NOMO-1 treated with dmso at 0.1 percent for 144 hours (cell line): ENCODE measurements around the gene NHSL2.

ENCODE experiments used
- DNase-seq: peaks from one replicate; lab custom pipeline; 2025; ENCODE audit not compliant: unreplicated experiment; lab: John Stamatoyannopoulos, UW

The NHSL2 gene

DNA sequence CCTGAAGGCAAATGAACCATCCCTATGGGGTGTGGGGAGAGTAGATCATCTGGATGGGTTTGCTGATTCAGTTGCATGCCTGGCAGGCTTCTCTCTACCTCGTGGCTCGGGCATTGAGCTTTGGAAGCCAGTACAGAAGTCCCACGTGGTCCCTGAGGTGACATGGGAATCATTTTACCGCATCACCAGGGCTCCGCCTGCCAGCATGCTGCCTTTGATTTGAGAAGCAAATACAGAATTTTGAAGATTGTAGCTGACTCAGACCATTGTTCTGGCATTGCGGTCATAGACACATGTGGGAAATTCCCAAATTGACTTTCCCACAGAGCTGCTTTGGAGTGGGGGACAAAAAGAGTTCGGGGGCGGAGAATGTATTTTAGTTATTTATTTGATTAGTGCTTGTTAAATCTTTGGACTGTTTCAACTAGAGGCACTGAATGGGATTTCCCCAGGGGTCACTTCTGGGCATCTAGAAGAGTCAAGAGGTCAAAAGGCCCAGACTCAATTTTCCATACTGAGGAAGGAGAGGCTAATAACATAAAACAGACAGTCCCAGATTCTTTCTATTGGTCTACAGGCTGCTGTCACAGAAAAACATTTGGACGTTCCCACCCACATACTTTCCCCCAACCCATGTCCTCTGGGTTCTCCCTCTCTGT is 79.3 kb downstream of the NHSL2 start:
- no peak for DNase-seq

DNA sequence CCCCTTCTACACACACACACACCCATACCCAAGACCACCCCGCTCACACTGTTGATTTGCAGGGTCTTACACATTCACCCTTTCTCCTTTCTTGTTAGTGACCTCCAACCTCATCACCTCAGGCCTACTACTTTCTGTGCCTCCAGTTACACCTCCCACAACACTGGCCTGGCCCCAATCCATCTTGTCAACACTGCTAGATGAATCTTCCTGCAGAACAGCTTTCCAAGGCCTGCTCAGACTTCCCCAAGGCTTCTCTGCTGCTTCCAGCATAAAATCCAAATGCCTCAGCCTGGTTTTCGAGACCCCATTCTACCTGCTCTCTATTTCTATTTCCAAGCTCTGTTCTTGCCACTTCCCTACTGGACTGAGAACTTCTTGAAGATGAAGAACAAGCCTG is 79.9 kb downstream of the NHSL2 start:
- no peak for DNase-seq

- no peak for DNase-seq
These were observed 80.5 kb downstream of the NHSL2 start for GRCh38 chrX:71991164-71991563.

GRCh38 chrX:71992711-71993110 is 82.1 kb downstream of the NHSL2 start:
- no peak for DNase-seq

DNA sequence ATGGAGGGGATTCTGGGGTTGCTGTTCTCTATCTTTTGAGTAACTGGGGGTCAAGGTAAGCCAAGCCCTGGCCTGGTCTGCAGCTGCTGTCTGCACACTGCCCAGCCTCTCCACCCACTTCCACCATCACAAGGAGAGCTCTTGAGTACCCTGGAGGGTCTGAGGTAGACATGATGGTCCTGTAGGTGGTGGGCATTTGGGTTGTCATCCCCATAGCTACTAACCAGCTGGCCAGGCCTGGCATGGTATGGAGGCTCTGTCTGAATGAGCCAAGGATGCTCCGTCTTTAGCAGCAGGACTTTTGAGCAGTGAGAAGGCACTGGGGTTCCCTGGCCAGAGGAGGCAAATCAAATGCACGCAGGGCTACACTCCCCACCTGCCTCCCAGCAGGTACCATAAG is 82.7 kb downstream of the NHSL2 start:
- no peak for DNase-seq

GRCh38 chrX:71994601-71995000 is 84.0 kb downstream of the NHSL2 start:
- no peak for DNase-seq

- DNase-seq = no peak
These were observed 84.5 kb downstream of the NHSL2 start for GRCh38 chrX:71995122-71995521.

- no peak for DNase-seq
These were observed 85.5 kb downstream of the NHSL2 start for GRCh38 chrX:71996136-71996535.

DNA sequence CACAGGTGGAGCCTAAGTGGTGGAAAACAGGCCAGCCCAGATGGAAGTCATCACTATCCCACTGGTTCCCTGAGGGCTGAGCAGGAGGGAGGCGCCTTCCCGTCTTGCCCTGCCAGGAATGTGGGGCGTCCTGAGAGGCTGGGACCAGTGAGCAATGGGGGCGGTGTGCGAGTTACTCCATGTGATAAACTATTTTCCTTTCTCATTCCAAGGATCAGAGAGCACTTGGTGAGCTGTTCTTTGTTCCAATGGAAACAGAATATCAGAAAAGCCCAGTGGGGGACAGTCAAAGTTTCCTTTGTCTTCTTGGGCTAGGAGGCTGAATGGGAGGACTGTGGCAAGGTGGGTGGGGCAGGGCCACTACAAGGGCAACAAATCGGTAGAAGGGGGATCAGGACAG is 86.2 kb downstream of the NHSL2 start:
- DNase-seq = no peak

DNA sequence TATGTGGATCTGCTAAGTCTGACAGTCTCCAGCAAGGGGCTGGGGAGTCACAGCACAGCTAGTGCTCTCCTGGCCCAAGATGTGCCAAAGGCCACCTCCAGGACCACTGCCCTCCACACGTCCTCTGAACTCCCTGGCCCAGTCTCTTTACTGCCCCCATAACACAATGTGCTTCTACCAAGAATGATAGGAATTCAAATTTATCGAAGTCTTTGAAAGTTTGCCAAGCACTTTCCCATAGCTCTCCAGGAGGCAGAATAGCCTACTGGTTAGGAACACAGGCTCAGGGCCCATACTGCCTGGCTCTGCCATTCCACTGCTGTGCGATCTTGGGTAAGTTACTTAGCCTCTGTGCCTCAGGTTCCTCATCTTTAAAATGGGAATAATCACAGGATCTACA is 86.7 kb downstream of the NHSL2 start:
- DNase-seq = no peak

GRCh38 chrX:71998836-71999509 is 88.3 kb downstream of the NHSL2 start:
- peak; percentile 18 for DNase-seq

- no peak for DNase-seq
These were observed 88.9 kb downstream of the NHSL2 start for GRCh38 chrX:71999535-71999934.

- no peak for DNase-seq
These were observed 90.8 kb downstream of the NHSL2 start for GRCh38 chrX:72001471-72001870.

DNA sequence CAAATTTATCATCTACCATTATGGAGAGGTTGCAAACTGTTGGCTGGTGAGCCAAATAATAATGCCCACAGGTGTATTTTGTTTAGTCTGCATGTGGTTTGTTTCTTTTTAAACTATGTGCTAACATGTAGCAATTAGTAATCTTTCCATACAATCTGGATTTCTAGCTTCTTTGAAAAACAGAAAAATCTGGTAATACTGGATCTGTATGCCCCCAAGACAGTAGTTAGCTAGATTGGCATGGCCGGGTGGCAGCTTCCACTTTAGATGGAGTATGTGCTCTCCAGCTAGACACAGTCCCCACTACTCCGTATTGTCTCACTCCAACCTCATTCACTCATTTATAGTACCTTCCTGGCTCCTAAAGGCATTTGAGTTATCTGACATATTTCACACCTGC is 91.3 kb downstream of the NHSL2 start:
- no peak for DNase-seq

- no peak for DNase-seq
These were observed 92.2 kb downstream of the NHSL2 start for GRCh38 chrX:72002875-72003274.

GRCh38 chrX:72003811-72004750 is 93.4 kb downstream of the NHSL2 start:
- no peak for DNase-seq

GRCh38 chrX:72005046-72005445 is 94.4 kb downstream of the NHSL2 start:
- DNase-seq = no peak

DNA sequence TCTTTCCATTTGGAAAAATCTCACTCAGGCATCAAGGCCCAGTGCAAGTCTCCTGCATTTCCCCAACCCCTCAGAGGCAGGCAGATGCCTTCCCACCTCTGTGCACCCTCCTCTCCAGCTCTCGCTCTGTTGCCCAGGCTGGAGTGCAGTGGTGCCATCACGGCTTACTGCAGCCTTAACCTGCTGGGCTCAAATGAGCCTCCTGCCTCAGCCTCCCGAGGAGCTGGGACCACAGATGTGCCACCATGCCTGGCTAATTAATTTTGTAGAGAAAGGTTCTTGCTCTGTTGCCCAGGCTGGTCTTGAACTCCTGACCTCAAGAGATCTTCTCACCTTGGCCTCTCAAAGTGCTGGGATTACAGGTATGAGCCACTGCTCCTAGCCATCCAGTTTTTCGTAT is 95.8 kb downstream of the NHSL2 start:
- DNase-seq = no peak

GRCh38 chrX:72009731-72010130 is 99.1 kb downstream of the NHSL2 start:
- DNase-seq = no peak

- no peak for DNase-seq
These were observed 101.1 kb downstream of the NHSL2 start for GRCh38 chrX:72011734-72012133.

DNA sequence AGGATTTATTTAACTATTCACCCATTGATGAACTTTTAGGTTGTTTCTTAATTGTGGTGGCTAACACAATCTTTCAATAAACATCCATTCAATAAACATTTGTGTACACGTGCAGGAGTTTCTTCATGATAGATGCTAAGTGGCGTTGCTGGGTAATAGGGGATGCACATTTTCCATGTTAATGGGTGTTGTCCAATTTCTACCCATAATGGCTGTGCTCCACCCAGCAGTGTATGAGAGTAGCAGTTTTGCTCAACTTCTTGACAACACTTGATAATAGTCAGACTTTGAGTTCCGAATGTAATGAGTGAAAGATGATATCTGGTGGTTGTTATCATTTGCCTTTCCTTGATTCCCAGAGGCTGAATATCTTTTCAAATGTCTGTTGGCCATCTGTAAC is 104.7 kb downstream of the NHSL2 start:
- no peak for DNase-seq
